ENCODE measurements around the gene OGFOD3. TPM values are rescaled to one million over a fixed set of nuclear protein-coding genes. Genes with fewer than 3 reads are reported as not detected.

Gene OGFOD3
- total and polyA plus RNA-seq, 2 donors (not counting 1 experiment from before 2014, with no cell fraction given), result 22.6 to 30.5 TPM

- WGBS (ENCODE audit: insufficient coverage), result 100% methylated on average over 2 of the region's 2 CpGs
- peaks cover 0 to 24% of the 10 kb centered on the region in 2 experiments for H3K36me3 ChIP-seq (replicated peaks in 1 of 2; ENCODE audit: control extremely low read depth in 1 of 2, control insufficient read depth in 1 of 2, extremely low read depth in 1 of 2, insufficient read depth in 2 of 2, low read length in 1 of 2)
- H4K20me1 ChIP-seq (ENCODE audit: control insufficient read depth, insufficient read depth, low read length, poor library complexity, severe bottlenecking), result peaks cover 8% of the 10 kb centered on the region
- no peak overlapping the region for H3K4me3 ChIP-seq (ENCODE audit: control extremely low read depth in 1 of 5, extremely low read depth in 1 of 5, insufficient read depth in 1 of 5, low read depth in 2 of 5, low read length in 4 of 5)
- Mint-ChIP-seq H3K4me3 (no peak overlapping the region), H3K4me1 (peaks cover 14% of the 10 kb centered on the region), H3K27me3 (no peaks in the 10 kb centered on the region), H3K9me3 (ENCODE audit: insufficient read depth) (no peaks in the 10 kb centered on the region), H3K27ac (no peak overlapping the region)
- TF ChIP-seq EZH2 (IDR thresholded peaks at IDR 0.05; ENCODE audit: borderline replicate concordance, insufficient read depth, low read depth, low read length, poor library complexity, severe bottlenecking) (no peak), CTCF (IDR thresholded peaks at IDR 0.05) (peak; percentile 16)
- peaks cover 0 to 6% (median 0%) of the 10 kb centered on the region in 3 donors for H3K9me3 ChIP-seq (ENCODE audit: control extremely low read depth in 1 of 3, control insufficient read depth in 2 of 3, insufficient read depth in 1 of 3, low read length in 2 of 3)
- H3K9ac ChIP-seq (ENCODE audit: low read length), result no peak overlapping the region
- ChIA-PET CTCF (interaction anchor here (0.6 to 1.7 kb wide), 7 partner anchors 10 to 111 kb away, joined by 3 to 5 read pairs (median 3); no protein-coding TSS in a partner anchor), POLR2A (no interaction called here)
- H2AFZ ChIP-seq (ENCODE audit: insufficient read depth, low read depth, low read length, poor library complexity, severe bottlenecking), result no peak overlapping the region
- no peak overlapping the region for H3K4me2 ChIP-seq (replicated peaks; ENCODE audit: low read depth, low read length, poor library complexity, severe bottlenecking)
- no peaks in the 10 kb centered on the region for H3K27me3 ChIP-seq (replicated peaks in 1 of 4; ENCODE audit: control extremely low read depth in 1 of 4, control insufficient read depth in 3 of 4, insufficient read depth in 4 of 4, low read length in 3 of 4)
- no peak overlapping the region for H3K27ac ChIP-seq (ENCODE audit: low read length in 2 of 2)
- peaks cover 17% of the 10 kb centered on the region for H3K79me2 ChIP-seq (ENCODE audit: control insufficient read depth, insufficient read depth, low read length)
- intact Hi-C loops (cut with micrococcal nuclease), result no loop called here
- no peak for ATAC-seq (ENCODE audit: low read depth)
- DNase-seq, result no peak
- peaks cover 6 to 16% of the 10 kb centered on the region in 2 donors for H3K4me1 ChIP-seq (ENCODE audit: control insufficient read depth in 2 of 2, insufficient read depth in 2 of 2, low read length in 2 of 2)
Observed at GRCh38 chr17:82424863-82425159, 6.4 kb upstream of the OGFOD3 start.

- H4K20me1 ChIP-seq (ENCODE audit: control insufficient read depth, insufficient read depth, low read length, poor library complexity, severe bottlenecking), result peaks cover 8% of the 10 kb centered on the region
- Mint-ChIP-seq H3K27me3 (no peaks in the 10 kb centered on the region), H3K4me1 (peaks cover 14% of the 10 kb centered on the region), H3K9me3 (ENCODE audit: insufficient read depth) (no peaks in the 10 kb centered on the region), H3K27ac (no peak overlapping the region), H3K4me3 (no peak overlapping the region)
- DNase-seq (peak; percentile 62), ATAC-seq (ENCODE audit: low read depth) (peak; percentile 45)
- peaks cover 9 to 16% of the 10 kb centered on the region in 2 donors for H3K4me1 ChIP-seq (ENCODE audit: control insufficient read depth in 2 of 2, insufficient read depth in 2 of 2, low read length in 2 of 2)
- ChIA-PET CTCF (interaction anchor here (0.6 to 1.7 kb wide), 7 partner anchors 11 to 111 kb away, joined by 3 to 5 read pairs (median 3); no protein-coding TSS in a partner anchor), POLR2A (no interaction called here)
- 89% methylated on average over 15 of the region's 25 CpGs for WGBS (ENCODE audit: insufficient coverage)
- peaks cover 0 to 6% (median 0%) of the 10 kb centered on the region in 3 donors for H3K9me3 ChIP-seq (ENCODE audit: control extremely low read depth in 1 of 3, control insufficient read depth in 2 of 3, insufficient read depth in 1 of 3, low read length in 2 of 3)
- peaks cover 17% of the 10 kb centered on the region for H3K79me2 ChIP-seq (ENCODE audit: control insufficient read depth, insufficient read depth, low read length)
- H3K9ac ChIP-seq (ENCODE audit: low read length), result no peak overlapping the region
- no peaks in the 10 kb centered on the region for H3K27me3 ChIP-seq (replicated peaks in 1 of 4; ENCODE audit: control extremely low read depth in 1 of 4, control insufficient read depth in 3 of 4, insufficient read depth in 4 of 4, low read length in 3 of 4)
- peaks cover 0 to 24% of the 10 kb centered on the region in 2 experiments for H3K36me3 ChIP-seq (replicated peaks in 1 of 2; ENCODE audit: control extremely low read depth in 1 of 2, control insufficient read depth in 1 of 2, extremely low read depth in 1 of 2, insufficient read depth in 2 of 2, low read length in 1 of 2)
- H3K27ac ChIP-seq (ENCODE audit: low read length in 2 of 2), result no peak overlapping the region
- H2AFZ ChIP-seq (ENCODE audit: insufficient read depth, low read depth, low read length, poor library complexity, severe bottlenecking), result no peak overlapping the region
- intact Hi-C loops (cut with micrococcal nuclease), result no loop called here
- TF ChIP-seq EZH2 (IDR thresholded peaks at IDR 0.05; ENCODE audit: borderline replicate concordance, insufficient read depth, low read depth, low read length, poor library complexity, severe bottlenecking), result no peak
- TF ChIP-seq CTCF (IDR thresholded peaks at IDR 0.05), result peak; percentile 76
- no peak overlapping the region for H3K4me3 ChIP-seq (ENCODE audit: control extremely low read depth in 1 of 5, extremely low read depth in 1 of 5, insufficient read depth in 1 of 5, low read depth in 2 of 5, low read length in 4 of 5)
- no peak overlapping the region for H3K4me2 ChIP-seq (replicated peaks; ENCODE audit: low read depth, low read length, poor library complexity, severe bottlenecking)
Observed at GRCh38 chr17:82424001-82424862, 5.8 kb upstream of the OGFOD3 start.
